Measurements from ENCODE around the gene SPAST. TPM values are rescaled to one million over a fixed set of nuclear protein-coding genes. Genes with fewer than 3 reads are reported as not detected.
"Not testable (repeated sequence)": the region's sequence is repeated elsewhere in the genome, so short reads cannot be mapped to it uniquely, and the experiment has no call there.

SPAST gene
- total RNA-seq (ENCODE audit: unreplicated experiment): 33.8 TPM
- long read RNA-seq, partial matches to known transcripts: 3 of 5 reads
- long read RNA-seq, other reads (novel, unspliced or antisense): 1 of 5 reads

GRCh38 chr2:32063310-32064020, at the start of gene SPAST:
TSS of gene SPAST (plus strand) at chr2:32063556. CDS start at chr2:32063832, 276 bp downstream.
- H3K4me3 Mint-ChIP-seq (ENCODE audit: unreplicated experiment): peak within 1 kb of the TSS; percentile 98
- H3K9me3 Mint-ChIP-seq (ENCODE audit: unreplicated experiment): no peaks in the 10 kb centered on the region
- DNase-seq (ENCODE audit: low spot score): peak; percentile 98
- peak; percentile 39 for TF ChIP-seq CTCF (IDR thresholded peaks at IDR 0.05; ENCODE audit: unreplicated experiment)
- peak within 1 kb of the TSS; percentile 94 for H3K27ac Mint-ChIP-seq (ENCODE audit: unreplicated experiment)
- H3K4me1 Mint-ChIP-seq (ENCODE audit: unreplicated experiment): peaks cover 19% of the 10 kb centered on the region
- peaks cover 4% of the 10 kb centered on the region for H3K27me3 Mint-ChIP-seq (ENCODE audit: unreplicated experiment)
- H3K36me3 Mint-ChIP-seq (ENCODE audit: low read depth, unreplicated experiment): peaks cover 7% of the 10 kb centered on the region

- not testable (repeated sequence) for H3K4me1 Mint-ChIP-seq (ENCODE audit: unreplicated experiment); H3K36me3 Mint-ChIP-seq (ENCODE audit: low read depth, unreplicated experiment); DNase-seq (ENCODE audit: low spot score); H3K4me3 Mint-ChIP-seq (ENCODE audit: unreplicated experiment); H3K9me3 Mint-ChIP-seq (ENCODE audit: unreplicated experiment); H3K27ac Mint-ChIP-seq (ENCODE audit: unreplicated experiment); H3K27me3 Mint-ChIP-seq (ENCODE audit: unreplicated experiment)
These were observed 44.4 kb upstream of the SPAST start for GRCh38 chr2:32018789-32019482.

- H3K4me1 Mint-ChIP-seq (ENCODE audit: unreplicated experiment); DNase-seq (ENCODE audit: low spot score); H3K36me3 Mint-ChIP-seq (ENCODE audit: low read depth, unreplicated experiment); H3K4me3 Mint-ChIP-seq (ENCODE audit: unreplicated experiment); H3K27me3 Mint-ChIP-seq (ENCODE audit: unreplicated experiment); H3K27ac Mint-ChIP-seq (ENCODE audit: unreplicated experiment); H3K9me3 Mint-ChIP-seq (ENCODE audit: unreplicated experiment): not testable (repeated sequence)
These were observed 29.0 kb upstream of the SPAST start for GRCh38 chr2:32034198-32034887.

GRCh38 chr2:32039447-32040219, 23.7 kb upstream of the SPAST start, which contains the start of gene DPY30:
TSS of gene DPY30 (minus strand) at chr2:32039805. CDS start at chr2:32039456, 349 bp downstream.
- Mint-ChIP-seq H3K4me1 (ENCODE audit: unreplicated experiment) (peaks cover 6% of the 10 kb centered on the region), H3K9me3 (ENCODE audit: unreplicated experiment) (no peaks in the 10 kb centered on the region), H3K27ac (ENCODE audit: unreplicated experiment) (peak within 1 kb of the TSS; percentile 91), H3K36me3 (ENCODE audit: low read depth, unreplicated experiment) (no peaks in the 10 kb centered on the region), H3K4me3 (ENCODE audit: unreplicated experiment) (peak within 1 kb of the TSS; percentile 97), H3K27me3 (ENCODE audit: unreplicated experiment) (no peaks in the 10 kb centered on the region)
- peak; percentile 91 for DNase-seq (ENCODE audit: low spot score)
- TF ChIP-seq CTCF (IDR thresholded peaks at IDR 0.05; ENCODE audit: unreplicated experiment): no peak

GRCh38 chr2:32043561-32043960, 19.8 kb upstream of the SPAST start:
- Mint-ChIP-seq H3K27ac (ENCODE audit: unreplicated experiment) (no peak overlapping the region), H3K4me3 (ENCODE audit: unreplicated experiment) (no peak overlapping the region), H3K36me3 (ENCODE audit: low read depth, unreplicated experiment) (no peaks in the 10 kb centered on the region), H3K9me3 (ENCODE audit: unreplicated experiment) (no peaks in the 10 kb centered on the region), H3K4me1 (ENCODE audit: unreplicated experiment) (peaks cover 6% of the 10 kb centered on the region), H3K27me3 (ENCODE audit: unreplicated experiment) (no peaks in the 10 kb centered on the region)
- no peak for DNase-seq (ENCODE audit: low spot score)
- TF ChIP-seq CTCF (IDR thresholded peaks at IDR 0.05; ENCODE audit: unreplicated experiment): no peak
